Ovary (tissue), 9 donors: ENCODE results near the gene LRRC3. TPM values are rescaled to one million over a fixed set of nuclear protein-coding genes. Genes with fewer than 3 reads are reported as not detected.

Experiments used
- DNase-seq, 5 donors: peaks; one replicate each; pipeline ENCODE4 v3.0.0-alpha.2; 2019 to 2020
- H3K27ac ChIP-seq, 2 donors: fragments of 200-600 bp; one replicate each; pipeline versions ENCODE4 v1.5.1 to v1.8.0; 2019 to 2022
- H3K27me3 ChIP-seq: fragments of 200-600 bp; one replicate; pipeline ENCODE4 v1.8.0; 2022
- H3K36me3 ChIP-seq: fragments of 200-600 bp; sonication (generic); one replicate; pipeline ENCODE4 v1.5.1; 2019
- H3K4me1 ChIP-seq: one replicate; pipeline ENCODE4 v1.8.1; 2013; ENCODE audit warnings: mild to moderate bottlenecking, moderate library complexity; ENCODE audit not compliant: insufficient read depth
- H3K4me3 ChIP-seq: fragments of 200-600 bp; sonication (generic); one replicate; pipeline ENCODE4 v1.5.1; 2017
- H3K9me3 ChIP-seq, 2 donors: fragments of 200-600 bp in 1 of 2; sonication (generic) in 1 of 2; one replicate each; pipeline versions ENCODE4 v1.5.1 to v1.8.1; 2013 to 2019; ENCODE audit warnings: mild to moderate bottlenecking in 1 of 2, moderate library complexity in 1 of 2
- CTCF ChIP-seq, 3 donors: fragments of 450-650 bp in 2 of 3; fragments of 200-600 bp in 1 of 3; IDR thresholded peaks; one replicate each; pipeline versions ENCODE4 v1.5.1 to v1.8.0; 2016 to 2022; ENCODE audit warnings: antibody characterized with exemption in 3 of 3, mild to moderate bottlenecking in 1 of 3
- EP300 ChIP-seq: sonication (generic); formaldehyde crosslinking; IDR thresholded peaks from one replicate; pipeline ENCODE4 v1.6.1; 2017; ENCODE audit warnings: antibody characterized with exemption
- POLR2A ChIP-seq: fragments of 450-650 bp; IDR thresholded peaks from one replicate; pipeline ENCODE4 v1.6.1; 2017; ENCODE audit warnings: antibody characterized with exemption, mild to moderate bottlenecking, moderate library complexity
- WGBS, 3 donors: extraction: QIAGEN DNeasy Blood & Tissue Kit in 1 of 3; methylation state at CpG; one replicate each; pipeline versions ENCODE4 v1.1.5 to v1.1.7; 2013 to 2017; 5-methylcytosine and 5-hydroxymethylcytosine counted together
- intact Hi-C, 4 donors: fragments of 100-400 bp; cut with DNase I; formaldehyde crosslinking; loops; one replicate each; pipeline versions ENCODE4 v1.11.0 to v1.15.1; 2022 to 2023
- polyA plus RNA-seq, 2 donors: library from polyadenylated mRNA; stranded (reverse); fragments of 200-250 nt in 1 of 2; fragments of 350-450 nt in 1 of 2; fragmentation: Illumina TruSeq in 1 of 2; extraction: RNeasy Lipid Tissue Mini Kit (QIAGEN cat#74804) in 1 of 2; gene quantifications; one replicate each; pipeline ENCODE4 v1.2.3, GENCODE V29; 2013 to 2014
- total RNA-seq, 7 donors: library from RNA; depleted of rRNA in 2 of 7; stranded (reverse); fragments of >200 nt in 2 of 7; fragmentation: NEBNext Ultra II Directional in 3 of 7; extraction: Animal tissue kit (Norgen Biotek cat#: 25700) in 3 of 7; gene quantifications; one replicate each; pipeline versions ENCODE4 v1.1.0 to v1.2.4, GENCODE V29; 2016 to 2023
- donor health status: DM: no; HTN: no; CAD: no; lungs with moderate emphysema.
- donor health status: DM: no; HTN: no; CAD: no.
- donor health status: Bipolar disorder and iron deficiency.
- donor health status: DM: yes; HTN: yes; CAD: no.
- donor health status: DM: no; HTN: no; CAD: no.
- donor health status: DM: yes; HTN: yes; CAD: no.

The LRRC3 gene
- total and polyA plus RNA-seq, 9 donors = 2.4 to 6.8 (median 3.9) TPM

- WGBS, 3 donors = 81 to 93% (median 83%) methylated on average over 9 of the region's 9 CpGs
- no peak for TF ChIP-seq POLR2A
- TF ChIP-seq EP300 = no peak
- no peak for TF ChIP-seq CTCF (IDR thresholded peaks at IDR 0.05)
Measured at GRCh38 chr21:44490816-44491215, 35.5 kb downstream of the LRRC3 start.

GRCh38 chr21:44492567-44493385 is 37.5 kb downstream of the LRRC3 start:
- 90 to 92% (median 91%) methylated on average over 9 of the region's 9 CpGs for WGBS, 3 donors
- TF ChIP-seq POLR2A (no peak), CTCF (IDR thresholded peaks at IDR 0.05) (no peak), EP300 (no peak)
- no peaks in the 10 kb centered on the region for H3K36me3 ChIP-seq
- no peak overlapping the region for H3K4me3 ChIP-seq
- H3K27me3 ChIP-seq = no peaks in the 10 kb centered on the region
- intact Hi-C loops = loop anchor here in 1 of 4 donors (2.0 kb wide), 1 partner anchor 20 kb away; no protein-coding TSS in a partner anchor
- H3K4me1 ChIP-seq = no peaks in the 10 kb centered on the region
- peaks cover 0 to 6% of the 10 kb centered on the region in 2 donors for H3K9me3 ChIP-seq
- no peak overlapping the region for H3K27ac ChIP-seq
- no peak for DNase-seq

More at GRCh38 chr21:44490816-44491215, 35.5 kb downstream of the LRRC3 start:
- no peak for DNase-seq
- Histone ChIP-seq H3K27me3 (no peaks in the 10 kb centered on the region), H3K4me1 (no peaks in the 10 kb centered on the region), H3K27ac (no peak overlapping the region), H3K36me3 (no peaks in the 10 kb centered on the region), H3K4me3 (no peak overlapping the region), H3K9me3 (peaks cover 0 to 6% of the 10 kb centered on the region in 2 donors)
- intact Hi-C loops = no loop called here

GRCh38 chr21:44494418-44494817 is 39.1 kb downstream of the LRRC3 start:
- H3K9me3 ChIP-seq = no peaks in the 10 kb centered on the region
- no peak for TF ChIP-seq POLR2A
- TF ChIP-seq CTCF (IDR thresholded peaks at IDR 0.05) = no peak
- no peak for TF ChIP-seq EP300
- no peak overlapping the region for H3K27ac ChIP-seq
- no peak overlapping the region for H3K4me3 ChIP-seq
- 92 to 98% (median 93%) methylated on average over 17 of the region's 17 CpGs for WGBS, 3 donors
- no peak for DNase-seq
- no peaks in the 10 kb centered on the region for H3K36me3 ChIP-seq
- no peaks in the 10 kb centered on the region for H3K27me3 ChIP-seq
- intact Hi-C loops = no loop called here
- no peaks in the 10 kb centered on the region for H3K4me1 ChIP-seq

- intact Hi-C loops = no loop called here
- no peak overlapping the region for H3K4me3 ChIP-seq
- no peaks in the 10 kb centered on the region for H3K27me3 ChIP-seq
- no peak for DNase-seq
- H3K36me3 ChIP-seq = no peaks in the 10 kb centered on the region
- no peaks in the 10 kb centered on the region for H3K9me3 ChIP-seq
- no peak overlapping the region for H3K27ac ChIP-seq
- WGBS, 3 donors = 87 to 91% (median 89%) methylated on average over 13 of the region's 13 CpGs
- no peaks in the 10 kb centered on the region for H3K4me1 ChIP-seq
- TF ChIP-seq POLR2A = no peak
- TF ChIP-seq CTCF (IDR thresholded peaks at IDR 0.05) = no peak
- no peak for TF ChIP-seq EP300
Measured at GRCh38 chr21:44494956-44495355, 39.6 kb downstream of the LRRC3 start.
